Measurements from ENCODE around the gene P2RX7.

GRCh38 chr12:121222847-121223246 is 90.2 kb downstream of the P2RX7 start:
- TF ChIP-seq CTCF (IDR thresholded peaks at IDR 0.05) (no peak), POLR2A (IDR thresholded peaks at IDR 0.05) (no peak)

Measured in adrenal gland (tissue), 5 donors.